GM12891 (cell line): ENCODE measurements around the gene ICAM2.
A peak's percentile ranks its signal among the peaks of the same experiment; 100 is the strongest.

ENCODE experiments used
- DNase-seq: peaks from one replicate; pipeline ENCODE4 v3.0.0; 2011; ENCODE audit warnings: low spot score; ENCODE audit not compliant: insufficient read length
- FAIRE-seq: peaks from 2 replicates; lab custom pipeline; 2011; peaks lifted over from hg19 to GRCh38; lab: Jason Lieb, UNC
- PAX5 ChIP-seq: IDR thresholded peaks from 2 replicates; pipeline ENCODE4 v1.6.1; 2011; ENCODE audit warnings: low read length, moderate library complexity, mild to moderate bottlenecking; ENCODE audit not compliant: insufficient read depth, severe bottlenecking
- POLR2A ChIP-seq: IDR thresholded peaks from 2 replicates; pipeline ENCODE4 v1.6.1; 2011; ENCODE audit warnings: low read depth, low read length, control low read depth
- POLR2AphosphoS5 ChIP-seq: IDR thresholded peaks from 2 replicates; pipeline ENCODE4 v1.6.1; 2011; ENCODE audit warnings: low read depth, low read length, control low read depth
- POU2F2 ChIP-seq: IDR thresholded peaks from 2 replicates; pipeline ENCODE4 v1.6.1; 2011; ENCODE audit warnings: low read depth, mild to moderate bottlenecking, control low read depth, low read length, moderate library complexity
- SPI1 ChIP-seq: IDR thresholded peaks from 2 replicates; pipeline ENCODE4 v1.6.1; 2011; ENCODE audit warnings: low read depth, low read length, control low read depth
- TAF1 ChIP-seq: IDR thresholded peaks from 2 replicates; pipeline ENCODE4 v1.6.1; 2011; ENCODE audit warnings: low read depth, low read length, control low read depth

ICAM2 gene

DNA sequence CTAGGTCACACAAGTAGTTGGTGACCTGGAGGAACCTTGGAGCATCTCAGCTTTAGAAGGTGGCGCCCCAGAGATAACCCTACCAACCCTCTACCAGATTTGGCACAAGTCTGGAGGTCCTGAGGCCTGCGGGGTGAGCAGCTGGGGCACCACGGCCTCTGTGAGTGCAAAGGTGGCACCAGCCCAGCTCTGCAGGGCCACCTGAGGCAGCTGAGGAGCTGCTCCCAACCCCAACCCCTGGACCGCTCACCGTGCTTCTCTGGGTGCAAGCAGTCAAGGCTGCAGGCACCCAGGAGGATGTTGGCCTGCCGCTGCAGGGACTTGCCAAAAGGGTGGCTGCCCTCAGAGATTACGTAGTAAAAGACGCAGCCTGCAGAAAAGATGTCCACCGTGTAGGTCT, 28.4 kb upstream of the ICAM2 start:
- FAIRE-seq, result no peak
- TF ChIP-seq POLR2AphosphoS5, result no peak
- no peak for TF ChIP-seq SPI1
- no peak for TF ChIP-seq POU2F2
- TF ChIP-seq POLR2A, result no peak
- TF ChIP-seq TAF1, result no peak
- TF ChIP-seq PAX5, result no peak
- DNase-seq, result no peak

DNA sequence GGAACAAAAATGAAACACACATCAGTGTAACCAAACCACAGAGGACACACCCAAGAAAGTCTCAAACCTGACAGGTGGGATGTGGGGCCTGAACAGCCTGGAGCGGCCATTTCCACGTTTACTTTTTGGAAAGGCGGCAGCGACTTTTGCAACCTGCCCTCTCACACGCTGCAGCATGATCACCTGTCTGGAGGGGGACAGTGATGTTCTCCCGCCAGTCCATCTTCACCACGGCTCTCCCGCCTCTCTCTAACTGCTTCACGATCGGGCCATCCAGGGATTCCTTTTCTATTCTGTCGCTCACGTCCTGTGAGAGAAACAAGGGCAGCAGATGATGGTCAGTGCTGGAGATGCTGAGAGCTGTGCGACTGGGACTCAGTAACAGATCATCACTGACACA, 24.7 kb upstream of the ICAM2 start:
- DNase-seq, result no peak
- TF ChIP-seq POU2F2 (no peak), POLR2AphosphoS5 (no peak), PAX5 (no peak), TAF1 (no peak), SPI1 (no peak), POLR2A (no peak)
- FAIRE-seq, result no peak

DNA sequence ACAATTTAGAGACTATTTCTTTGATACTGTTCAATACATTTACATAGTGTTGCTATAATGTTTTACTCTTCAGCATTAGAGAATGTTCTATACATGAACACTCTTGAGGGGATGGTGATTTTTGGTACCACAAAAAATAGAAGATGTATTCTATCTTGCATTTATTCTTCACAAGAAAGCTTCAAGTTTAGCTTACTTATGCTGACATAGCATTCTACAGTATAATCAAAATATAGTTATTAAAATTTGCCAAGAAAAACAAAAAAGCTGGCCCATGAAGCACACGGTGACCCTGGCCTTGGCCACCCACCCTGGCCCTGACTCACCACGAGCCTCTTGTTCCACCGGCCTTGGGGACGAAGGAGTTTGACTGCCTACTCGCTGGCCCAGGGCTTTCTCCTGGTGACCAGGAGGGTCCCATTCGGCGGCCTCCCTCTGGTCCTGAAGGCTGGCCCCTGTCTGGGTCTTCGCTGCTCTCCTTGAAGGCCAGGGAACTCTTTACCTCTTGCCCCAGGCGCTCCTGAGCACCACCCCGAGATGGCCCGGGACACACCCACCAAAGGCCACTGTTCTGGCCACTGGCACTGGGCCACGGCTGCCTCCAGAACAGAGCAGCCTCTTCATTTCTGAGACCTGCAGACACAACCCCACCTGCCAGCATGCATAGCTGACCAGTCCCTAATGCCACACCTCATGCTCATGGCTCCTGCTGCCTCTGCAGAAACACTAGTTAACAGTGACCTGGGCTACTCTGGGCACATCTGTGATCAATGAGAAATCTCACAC, 22.5 kb upstream of the ICAM2 start:
- DNase-seq, result no peak
- TF ChIP-seq POU2F2 (no peak), POLR2A (no peak), SPI1 (no peak), POLR2AphosphoS5 (no peak), TAF1 (no peak), PAX5 (no peak)
- FAIRE-seq, result no peak

DNA sequence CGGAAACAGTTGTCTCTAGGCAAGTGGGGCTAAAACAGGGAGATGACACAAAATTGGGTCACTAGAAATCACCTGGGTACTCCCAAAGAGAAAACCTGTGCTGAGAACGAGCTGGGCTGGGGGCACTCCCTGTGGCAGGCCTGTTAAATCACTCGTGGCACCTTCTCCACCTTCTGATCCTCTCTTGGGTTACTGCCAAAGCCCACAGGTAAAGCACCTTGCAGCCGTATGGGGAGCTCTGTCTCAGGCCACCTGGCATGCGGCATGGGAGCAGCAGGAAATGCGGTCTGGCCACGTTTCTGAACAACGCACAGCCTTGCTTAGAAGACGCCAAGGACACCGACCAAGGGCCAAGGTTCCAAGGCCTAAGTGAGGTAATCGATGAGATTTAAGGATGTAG, 21.5 kb upstream of the ICAM2 start:
- DNase-seq (no peak), FAIRE-seq (no peak)
- TF ChIP-seq SPI1 (no peak), TAF1 (no peak), PAX5 (no peak), POLR2A (no peak), POLR2AphosphoS5 (no peak), POU2F2 (no peak)

DNA sequence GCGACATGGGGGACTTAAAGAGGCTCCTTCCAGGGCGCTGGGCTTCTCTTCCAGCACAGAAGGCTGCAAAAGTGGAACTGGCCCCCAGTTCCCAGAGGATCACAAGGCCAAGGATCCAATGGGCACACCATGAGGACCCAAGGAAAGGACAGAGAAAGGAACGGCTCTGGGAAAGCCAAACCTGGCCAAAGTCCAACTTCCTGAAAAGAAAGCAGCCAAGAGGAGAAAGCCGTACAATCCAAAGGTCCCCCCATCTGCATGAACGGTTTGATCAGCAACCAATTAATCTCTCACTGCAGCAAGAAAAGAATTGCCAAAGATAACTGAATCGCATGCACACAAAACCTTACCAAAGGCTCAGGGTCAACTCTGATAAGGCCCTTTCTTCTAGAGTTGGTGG, 19.8 kb upstream of the ICAM2 start:
- no peak for FAIRE-seq
- TF ChIP-seq TAF1, result no peak
- TF ChIP-seq POLR2A, result no peak
- no peak for TF ChIP-seq POU2F2
- DNase-seq, result no peak

DNA sequence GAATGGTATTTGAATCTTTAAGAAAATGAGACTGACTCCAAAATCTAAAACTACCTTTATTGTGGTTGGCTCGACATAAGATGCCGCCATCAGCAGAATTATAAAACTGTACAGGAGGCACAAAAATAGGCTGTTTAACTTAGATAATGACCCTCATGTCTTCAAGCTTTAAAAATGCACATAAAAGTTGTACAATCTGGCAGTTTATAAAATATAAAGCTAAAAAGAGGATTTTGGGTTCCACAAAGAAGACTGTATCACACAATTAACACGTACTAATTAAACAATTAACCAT, 18.6 kb upstream of the ICAM2 start:
- no peak for DNase-seq
- no peak for FAIRE-seq
- TF ChIP-seq POU2F2 (no peak), POLR2A (no peak)

DNA sequence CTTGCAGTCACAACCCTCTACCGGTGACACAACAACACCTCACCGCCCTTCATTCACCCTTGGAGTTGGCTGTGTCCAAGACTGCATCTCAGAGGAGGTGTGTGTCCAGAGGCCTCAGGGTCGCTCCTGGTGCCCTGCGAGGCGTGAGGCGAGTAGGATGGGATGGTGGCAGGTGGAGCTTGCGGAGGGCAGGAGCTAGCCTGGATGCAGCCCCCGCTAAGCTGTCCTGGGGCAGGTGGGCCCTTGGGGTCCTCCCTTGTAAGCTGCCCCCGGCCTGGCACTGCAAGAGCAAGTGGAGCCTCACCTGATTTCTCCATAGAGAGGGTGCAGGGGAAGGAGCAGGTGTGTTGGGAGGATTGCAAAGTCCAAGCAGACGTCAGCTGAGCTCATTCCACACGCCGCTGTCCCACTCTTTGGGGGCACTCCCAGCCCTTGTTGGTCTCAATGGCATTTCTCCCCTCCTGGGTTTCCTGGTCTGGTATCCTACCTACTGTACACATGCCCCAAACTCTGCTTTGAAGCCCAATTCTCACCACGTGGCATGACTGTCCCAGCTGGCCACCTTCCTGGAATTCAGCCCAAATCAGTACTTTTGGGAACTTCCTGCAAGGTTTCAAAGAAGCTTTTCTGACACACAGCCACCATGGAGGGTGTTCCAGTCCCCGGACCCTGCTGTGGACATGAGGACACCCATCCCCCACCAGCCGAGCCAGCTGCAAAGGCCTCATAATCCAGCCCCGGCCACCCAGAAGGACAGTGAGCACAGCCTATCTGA, 18.1 kb upstream of the ICAM2 start:
- FAIRE-seq (no peak), DNase-seq (no peak)
- TF ChIP-seq SPI1 (no peak), POU2F2 (no peak), POLR2AphosphoS5 (no peak), POLR2A (no peak), TAF1 (no peak), PAX5 (no peak)

DNA sequence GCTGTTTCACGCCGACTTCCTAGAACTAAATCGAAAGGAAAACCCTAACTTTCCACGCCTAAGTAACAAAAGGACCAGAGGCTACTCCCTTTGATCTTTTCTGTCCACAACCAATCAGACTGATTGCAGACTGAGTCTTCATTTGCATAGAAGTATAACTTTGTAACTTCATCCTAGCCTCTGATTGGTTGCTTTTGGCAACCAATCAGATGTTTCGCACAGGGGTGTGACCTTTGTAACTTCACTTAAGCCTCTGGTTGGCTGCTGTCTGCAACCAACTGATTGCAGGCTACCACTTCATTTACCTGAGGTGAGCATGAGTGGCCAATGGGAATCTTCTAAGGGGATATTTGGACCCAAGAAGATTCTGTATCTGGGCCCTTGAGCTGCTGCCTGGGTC, 17.4 kb upstream of the ICAM2 start:
- FAIRE-seq (no peak), DNase-seq (no peak)
- TF ChIP-seq PAX5, result no peak
- no peak for TF ChIP-seq POU2F2

DNA sequence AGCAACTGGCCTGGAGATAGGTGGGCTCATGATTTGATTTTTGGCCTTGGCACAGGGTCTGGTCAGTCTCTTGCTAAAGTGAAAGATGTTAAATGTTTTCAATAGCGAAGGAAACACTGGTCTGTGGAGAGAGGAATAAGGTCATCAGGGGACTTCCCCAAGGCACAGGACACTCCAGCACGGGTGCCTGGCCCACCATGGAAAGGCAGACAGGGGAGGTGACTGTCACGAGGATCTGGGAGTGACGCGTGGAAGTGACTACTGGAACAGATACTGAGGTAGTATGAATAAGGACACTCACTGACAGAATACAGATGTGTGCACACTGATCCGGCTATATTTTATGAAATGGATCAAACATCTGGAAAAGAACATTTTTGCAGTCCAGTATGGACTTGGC, 16.7 kb upstream of the ICAM2 start:
- FAIRE-seq (peak; percentile 66), DNase-seq (no peak)
- TF ChIP-seq POLR2A (no peak), SPI1 (no peak), TAF1 (no peak), PAX5 (no peak), POU2F2 (no peak)

DNA sequence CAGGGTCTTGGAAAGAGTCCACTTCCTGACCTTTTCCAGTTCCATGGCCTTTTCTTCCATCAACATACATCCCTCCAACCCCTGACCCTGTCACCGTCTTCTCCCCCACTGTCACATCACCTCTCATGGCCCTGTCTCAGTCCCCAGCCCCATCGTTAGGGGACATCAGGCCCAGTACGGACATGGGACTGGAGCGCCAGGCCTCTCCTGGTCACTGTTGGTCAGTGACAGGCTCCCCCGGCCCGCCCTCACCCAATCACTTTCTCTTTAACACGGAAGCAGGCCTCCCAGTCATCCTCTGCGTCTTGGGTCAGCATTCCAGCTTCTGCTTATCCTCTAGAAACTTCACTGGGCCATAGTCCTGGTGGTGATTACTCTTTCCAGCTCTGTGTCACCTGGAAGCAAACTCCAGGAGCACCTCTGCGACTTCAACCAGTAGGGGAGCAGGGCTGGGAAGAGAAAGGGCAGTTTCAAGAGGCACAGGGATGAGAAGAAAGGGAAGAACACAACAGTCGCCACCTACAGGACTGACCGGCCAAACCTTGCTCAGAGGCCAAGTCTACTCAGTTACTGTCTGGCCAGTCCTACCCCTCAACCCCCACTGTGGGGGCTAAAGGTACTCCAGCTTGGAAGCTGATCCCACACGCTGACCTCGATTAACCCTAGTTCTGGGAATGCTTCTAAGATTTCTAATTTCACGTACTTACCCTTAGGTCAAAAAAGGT, 15.9 kb upstream of the ICAM2 start:
- FAIRE-seq (no peak), DNase-seq (no peak)
- no peak for TF ChIP-seq TAF1
- TF ChIP-seq POU2F2, result no peak
- TF ChIP-seq PAX5, result no peak
